Activated CD8-positive, alpha-beta T cell treated with anti-CD3 and anti-CD28 coated beads, Interleukin-2, amount 10 ng/mL, durations not matched to agents 7 days and 5 days (primary cell): ENCODE results near the gene SLIT1. TPM values are rescaled to one million over a fixed set of nuclear protein-coding genes. Genes with fewer than 3 reads are reported as not detected.

Experiments
- ATAC-seq: fragments of 150-1000 bp; cut with Tn5 transposase; one replicate; pipeline ENCODE4 v1.10.0; 2021; ENCODE audit warnings: moderate library complexity
- CTCF ChIA-PET: fragments of 350-600 bp; sonication (Branson Sonifier 250); formaldehyde crosslinking; loops from one replicate; lab custom pipeline; 2021; ENCODE audit warnings: antibody characterized with exemption; lab: Charles Lee
- POLR2A ChIA-PET: fragments of 350-600 bp; sonication (Branson Sonifier 250); formaldehyde crosslinking; loops from one replicate; lab custom pipeline; 2021; ENCODE audit warnings: antibody characterized with exemption; lab: Charles Lee
- DNase-seq: peaks from one replicate; pipeline ENCODE4 v3.0.0-alpha.2; 2020
- H3K27ac Mint-ChIP-seq: one replicate; pipeline ENCODE4 v1.8.0; 2021; ENCODE audit warnings: mild to moderate bottlenecking, mixed read lengths
- H3K27me3 Mint-ChIP-seq: one replicate; pipeline ENCODE4 v1.8.0; 2021; ENCODE audit warnings: low read depth, mixed read lengths
- H3K36me3 Mint-ChIP-seq: one replicate; pipeline ENCODE4 v1.8.0; 2021; ENCODE audit warnings: low read depth, mixed read lengths
- H3K4me1 Mint-ChIP-seq: one replicate; pipeline ENCODE4 v1.8.0; 2021; ENCODE audit warnings: low read depth, mixed read lengths
- H3K4me3 Mint-ChIP-seq: one replicate; pipeline ENCODE4 v1.8.0; 2021; ENCODE audit warnings: mild to moderate bottlenecking, mixed read lengths
- H3K9me3 Mint-ChIP-seq: one replicate; pipeline ENCODE4 v1.8.0; 2022; ENCODE audit warnings: mixed read lengths; ENCODE audit not compliant: insufficient read depth
- total RNA-seq, 2 experiments: library from RNA; stranded (reverse); gene quantifications; one replicate each; pipeline ENCODE4 v1.2.3, GENCODE V29; 2021

The SLIT1 gene
- total RNA-seq, 2 experiments from 2014 or later = 0.70 to 0.71 TPM

DNA sequence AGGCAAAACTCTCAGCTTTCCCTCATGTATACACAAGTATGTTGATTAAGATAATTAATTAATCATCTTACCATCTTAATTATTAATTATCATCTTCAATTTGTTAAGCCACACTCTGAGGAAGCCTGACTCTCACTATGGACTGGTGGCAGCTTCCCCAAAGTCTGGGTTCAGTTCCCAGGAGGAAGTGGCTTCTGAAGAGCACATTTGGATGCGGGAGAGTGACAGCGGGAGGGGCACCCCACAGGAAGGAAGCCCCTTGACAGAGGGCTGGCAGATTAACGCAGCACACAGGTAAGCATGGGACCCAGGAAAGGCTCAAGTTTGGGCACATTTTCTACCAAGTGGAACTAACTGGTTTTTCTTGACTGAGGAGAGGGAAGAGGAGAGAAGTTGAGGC, 13.4 kb upstream of the SLIT1 start:
- Mint-ChIP-seq H3K4me1 (peaks cover 25% of the 10 kb centered on the region), H3K27ac (no peak overlapping the region), H3K27me3 (peaks cover 27% of the 10 kb centered on the region), H3K9me3 (no peaks in the 10 kb centered on the region), H3K36me3 (no peaks in the 10 kb centered on the region), H3K4me3 (no peak overlapping the region)
- POLR2A ChIA-PET = no interaction called here
- CTCF ChIA-PET = interaction anchor here (1.1 to 22.1 kb wide), 5 partner anchors 9 to 124 kb away, joined by 3 to 442 read pairs (median 8); no protein-coding TSS in a partner anchor
- ATAC-seq (no peak), DNase-seq (no peak)

DNA sequence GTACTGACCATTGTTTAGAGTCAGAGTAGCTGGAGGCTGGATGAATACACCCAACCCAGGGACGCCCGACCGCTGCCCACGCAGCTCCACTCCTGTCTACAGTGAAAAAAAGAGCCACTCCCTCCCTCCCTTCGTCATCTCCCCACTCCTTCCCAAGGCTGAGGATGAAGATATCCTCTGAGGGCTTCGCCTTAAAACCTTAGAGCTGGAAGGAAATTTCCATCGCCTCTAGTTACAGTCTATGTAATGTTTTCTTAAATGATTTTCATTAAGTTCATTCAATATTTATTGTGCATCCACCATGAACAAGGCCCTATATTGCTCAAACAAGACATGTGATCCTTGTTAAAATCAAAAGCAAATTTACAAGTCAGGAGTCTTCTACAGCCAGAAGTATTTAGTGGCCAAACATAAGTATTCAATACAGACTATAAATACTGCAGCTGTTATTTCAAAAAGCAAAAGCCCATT, 11.3 kb upstream of the SLIT1 start:
- peak overlapping the region; percentile 19 for H3K4me3 Mint-ChIP-seq
- ATAC-seq (no peak), DNase-seq (no peak)
- ChIA-PET CTCF (interaction anchor here (0.5 to 22.1 kb wide), 20 partner anchors 9 to 208 kb away, joined by 3 to 442 read pairs (median 6); no protein-coding TSS in a partner anchor), POLR2A (no interaction called here)
- no peak overlapping the region for H3K27ac Mint-ChIP-seq
- H3K27me3 Mint-ChIP-seq = peaks cover 39% of the 10 kb centered on the region
- no peaks in the 10 kb centered on the region for H3K36me3 Mint-ChIP-seq
- H3K4me1 Mint-ChIP-seq = peaks cover 25% of the 10 kb centered on the region
- H3K9me3 Mint-ChIP-seq = no peaks in the 10 kb centered on the region

DNA sequence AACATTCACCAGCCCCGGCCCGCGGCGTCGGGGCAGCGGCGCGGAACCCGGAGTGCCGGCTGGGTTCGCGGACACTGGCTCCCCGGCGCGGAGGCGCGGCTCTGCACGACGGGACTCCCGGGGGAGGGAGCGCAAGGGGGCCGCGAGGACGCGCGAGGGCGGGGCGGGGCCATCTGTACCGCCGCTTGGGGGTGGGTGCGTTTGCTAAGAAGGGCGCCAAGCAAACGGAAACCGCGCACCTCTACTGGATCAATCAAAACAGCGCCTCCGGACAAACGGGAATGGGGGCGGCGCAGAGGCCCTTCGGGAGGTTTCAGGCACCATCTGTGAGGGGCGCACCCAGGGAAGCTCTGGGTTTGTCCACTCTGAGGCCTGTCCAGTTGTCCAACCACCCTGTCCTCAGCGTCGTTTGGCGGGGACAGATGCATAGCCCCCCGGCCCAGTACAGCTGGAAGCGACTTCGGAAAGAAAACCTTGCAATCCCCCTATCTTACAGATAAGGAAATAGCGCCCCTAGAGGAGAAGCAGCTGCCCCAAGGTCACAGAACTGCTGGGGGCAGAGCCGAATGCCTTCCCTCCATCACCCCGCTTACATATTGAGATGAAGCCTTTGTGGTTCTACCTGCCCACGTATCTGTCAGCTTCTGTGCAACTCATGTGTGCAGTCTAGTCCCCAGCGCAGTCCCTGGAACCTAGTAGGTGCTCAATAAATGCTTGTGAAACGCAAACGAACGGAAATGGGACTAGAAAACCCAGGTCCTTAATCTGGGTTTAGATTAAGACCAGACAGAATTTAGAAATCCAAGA, 10.7 kb upstream of the SLIT1 start:
- peaks cover 40% of the 10 kb centered on the region for H3K27me3 Mint-ChIP-seq
- H3K27ac Mint-ChIP-seq = no peak overlapping the region
- peaks cover 25% of the 10 kb centered on the region for H3K4me1 Mint-ChIP-seq
- ChIA-PET POLR2A (no interaction called here), CTCF (interaction anchor here (0.5 to 22.1 kb wide), 21 partner anchors 8 to 209 kb away, joined by 3 to 442 read pairs (median 5); no protein-coding TSS in a partner anchor)
- H3K9me3 Mint-ChIP-seq = no peaks in the 10 kb centered on the region
- peak; percentile 90 for ATAC-seq
- H3K36me3 Mint-ChIP-seq = no peaks in the 10 kb centered on the region
- peak; percentile 77 for DNase-seq
- H3K4me3 Mint-ChIP-seq = peak overlapping the region; percentile 72

DNA sequence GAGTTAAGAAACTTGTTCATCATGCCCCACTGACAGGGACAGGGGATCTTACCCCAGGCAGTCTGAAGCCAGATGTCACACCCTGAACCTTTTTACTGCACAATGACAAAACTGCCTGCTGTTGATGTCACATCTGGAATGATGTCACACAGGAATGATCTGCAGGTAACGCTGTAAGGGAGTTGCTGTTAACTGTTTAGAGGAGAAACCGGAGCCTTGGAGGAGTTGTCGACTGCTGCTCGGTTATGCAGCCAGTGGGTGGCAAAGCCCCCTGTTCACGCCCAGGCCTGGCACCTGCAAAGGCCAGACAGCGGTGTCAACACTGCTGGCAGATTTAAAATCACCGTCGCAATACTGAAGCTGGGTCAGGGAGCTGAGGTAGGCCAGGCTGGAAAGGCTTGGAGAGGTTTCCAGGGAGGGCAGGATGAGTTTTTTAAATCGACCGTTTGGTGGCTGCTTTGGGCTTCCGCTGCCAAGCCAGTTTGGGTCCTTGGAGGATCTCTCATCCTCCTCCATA, 10.0 kb upstream of the SLIT1 start:
- H3K4me3 Mint-ChIP-seq = peak overlapping the region; percentile 72
- ATAC-seq (no peak), DNase-seq (no peak)
- no peak overlapping the region for H3K27ac Mint-ChIP-seq
- ChIA-PET CTCF (interaction anchor here (0.7 to 22.1 kb wide), 13 partner anchors 12 to 209 kb away, joined by 3 to 442 read pairs (median 4); no protein-coding TSS in a partner anchor), POLR2A (no interaction called here)
- no peaks in the 10 kb centered on the region for H3K36me3 Mint-ChIP-seq
- peaks cover 22% of the 10 kb centered on the region for H3K4me1 Mint-ChIP-seq
- H3K9me3 Mint-ChIP-seq = no peaks in the 10 kb centered on the region
- peaks cover 38% of the 10 kb centered on the region for H3K27me3 Mint-ChIP-seq

DNA sequence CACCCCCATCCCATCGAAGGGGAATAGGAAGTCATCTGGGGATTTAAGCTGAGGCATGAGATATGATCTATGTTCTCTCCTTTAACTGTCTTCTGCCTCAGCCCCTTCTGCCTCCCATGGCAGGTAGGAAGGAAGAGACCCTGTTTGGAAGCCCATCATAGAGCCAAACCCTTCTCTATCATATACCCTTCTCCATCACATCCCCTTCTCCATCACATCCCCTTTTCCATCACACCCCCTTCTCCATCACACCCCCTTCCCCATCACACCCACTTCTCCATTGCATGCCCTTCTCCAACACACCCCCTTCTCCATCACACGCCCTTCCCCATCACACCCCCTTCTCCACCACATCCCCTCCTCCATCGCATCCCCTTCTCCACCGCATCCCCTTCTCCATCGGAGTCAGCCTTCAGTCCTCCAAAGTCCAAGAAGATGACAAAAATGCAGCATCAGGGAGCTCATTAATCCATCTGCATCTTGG, 7.2 kb upstream of the SLIT1 start:
- Mint-ChIP-seq H3K27me3 (peaks cover 46% of the 10 kb centered on the region), H3K4me3 (no peak overlapping the region), H3K4me1 (peaks cover 14% of the 10 kb centered on the region), H3K27ac (no peak overlapping the region), H3K36me3 (no peaks in the 10 kb centered on the region), H3K9me3 (no peaks in the 10 kb centered on the region)
- POLR2A ChIA-PET = no interaction called here
- ATAC-seq = no peak
- CTCF ChIA-PET = interaction anchor here (12.1 to 22.1 kb wide), 2 partner anchors 15 to 118 kb away, joined by 145 to 442 read pairs; no protein-coding TSS in a partner anchor
- no peak for DNase-seq

DNA sequence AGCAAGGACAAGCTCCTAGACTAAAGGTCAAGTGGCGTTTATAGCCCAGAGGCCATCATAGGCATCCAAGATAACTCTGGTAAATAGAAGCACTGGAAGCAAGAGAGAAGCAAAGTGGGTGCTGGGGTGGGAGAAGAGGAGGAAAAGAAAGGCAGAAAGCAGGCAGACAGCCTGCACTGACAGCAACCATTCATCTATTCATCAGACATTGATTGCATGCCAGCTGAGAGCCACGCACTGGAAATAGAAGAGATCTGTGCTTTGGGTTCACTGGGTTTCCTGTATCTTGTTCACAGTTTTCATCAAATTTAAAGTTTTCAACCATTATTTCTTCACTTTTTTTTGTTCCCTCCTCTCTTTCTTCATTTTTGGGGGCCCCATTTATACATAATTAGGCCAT, 4.7 kb upstream of the SLIT1 start:
- Mint-ChIP-seq H3K27me3 (peaks cover 58% of the 10 kb centered on the region), H3K36me3 (no peaks in the 10 kb centered on the region), H3K9me3 (no peaks in the 10 kb centered on the region), H3K4me1 (peaks cover 2% of the 10 kb centered on the region), H3K27ac (no peak overlapping the region), H3K4me3 (no peak overlapping the region)
- no peak for ATAC-seq
- POLR2A ChIA-PET = no interaction called here
- CTCF ChIA-PET = interaction anchor here (2.0 to 12.1 kb wide), 2 partner anchors 18 to 118 kb away, joined by 5 to 145 read pairs; no protein-coding TSS in a partner anchor
- no peak for DNase-seq

DNA sequence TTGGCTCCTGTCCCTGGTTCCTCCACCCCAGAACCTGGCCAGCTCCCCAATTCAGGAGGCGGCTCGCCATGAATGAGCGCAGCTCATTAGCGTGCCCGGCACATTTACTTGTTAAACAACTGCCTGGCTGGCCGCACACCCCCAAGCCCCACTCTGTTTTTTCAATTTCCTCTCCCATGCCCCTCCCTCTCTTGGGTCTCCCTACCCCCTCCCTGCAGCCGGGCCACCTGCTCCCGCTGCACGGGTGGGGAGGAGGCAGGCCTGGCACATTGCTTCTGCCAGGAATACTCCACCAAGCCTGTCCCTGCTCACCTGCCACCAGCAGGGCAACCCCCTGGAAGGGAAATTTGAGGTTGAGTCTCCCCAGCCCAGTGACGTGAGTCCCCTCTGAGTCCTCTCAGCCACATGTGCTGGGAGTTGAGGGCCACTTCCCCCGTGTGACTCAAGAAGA, 2.5 kb upstream of the SLIT1 start:
- DNase-seq = no peak
- Mint-ChIP-seq H3K4me1 (peaks cover 6% of the 10 kb centered on the region), H3K27me3 (peaks cover 67% of the 10 kb centered on the region), H3K36me3 (no peaks in the 10 kb centered on the region), H3K4me3 (no peak overlapping the region), H3K27ac (no peak overlapping the region), H3K9me3 (no peaks in the 10 kb centered on the region)
- no peak for ATAC-seq
- CTCF ChIA-PET = interaction anchor here (0.9 kb wide), 1 partner anchor 9 kb away, joined by 5 read pairs; no protein-coding TSS in a partner anchor
- POLR2A ChIA-PET = no interaction called here

DNA sequence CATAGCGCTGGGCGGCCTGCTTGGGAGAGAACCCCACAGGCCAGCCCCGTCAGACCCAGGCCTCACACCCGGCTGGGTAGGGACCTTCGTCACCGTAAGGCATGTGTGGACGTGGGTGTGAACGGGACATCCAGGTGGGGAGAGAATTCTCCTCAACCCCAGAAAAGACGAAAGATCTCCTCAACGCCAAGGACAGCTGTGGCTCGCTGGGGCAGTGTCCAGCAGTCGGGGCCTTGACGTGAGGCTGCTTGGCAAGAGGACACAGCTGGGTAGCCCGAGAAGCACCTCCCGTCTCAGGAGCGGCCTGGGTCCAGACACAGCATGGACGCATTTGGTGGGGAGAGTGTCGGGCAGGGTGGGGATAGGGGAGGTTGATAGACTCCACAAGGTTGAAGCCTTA, 1.2 kb upstream of the SLIT1 start:
- no peak overlapping the region for H3K27ac Mint-ChIP-seq
- H3K4me1 Mint-ChIP-seq = peaks cover 6% of the 10 kb centered on the region
- peaks cover 67% of the 10 kb centered on the region for H3K27me3 Mint-ChIP-seq
- H3K36me3 Mint-ChIP-seq = no peaks in the 10 kb centered on the region
- H3K4me3 Mint-ChIP-seq = no peak overlapping the region
- no peak for ATAC-seq
- no peaks in the 10 kb centered on the region for H3K9me3 Mint-ChIP-seq
- POLR2A ChIA-PET = no interaction called here
- CTCF ChIA-PET = interaction anchor here (0.7 kb wide), 1 partner anchor 114 kb away, joined by 3 read pairs; no protein-coding TSS in a partner anchor
- DNase-seq = no peak

DNA sequence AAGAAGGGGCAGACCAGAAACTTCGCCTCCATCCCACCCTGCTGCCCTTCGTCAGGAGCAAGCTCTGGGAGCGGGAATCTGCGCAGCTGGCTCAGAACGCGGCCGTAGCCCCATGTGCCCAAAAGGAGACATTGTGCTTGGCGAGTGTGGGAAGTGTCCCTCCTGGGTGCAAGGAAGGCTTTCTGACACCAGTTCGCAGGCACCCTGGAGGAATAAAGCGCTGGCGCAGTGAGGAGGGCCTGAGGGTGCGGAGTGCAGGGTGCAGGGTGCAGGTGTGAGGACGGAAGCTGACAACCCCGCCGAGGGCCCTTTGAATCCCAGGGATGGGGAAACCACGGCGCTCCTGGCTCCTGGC, 811 bp downstream of the SLIT1 start:
- POLR2A ChIA-PET = no interaction called here
- H3K27ac Mint-ChIP-seq = no peak overlapping the region
- H3K9me3 Mint-ChIP-seq = no peaks in the 10 kb centered on the region
- H3K4me1 Mint-ChIP-seq = peaks cover 6% of the 10 kb centered on the region
- no peak for ATAC-seq
- H3K4me3 Mint-ChIP-seq = no peak overlapping the region
- no peaks in the 10 kb centered on the region for H3K36me3 Mint-ChIP-seq
- H3K27me3 Mint-ChIP-seq = peaks cover 69% of the 10 kb centered on the region
- no peak for DNase-seq
- CTCF ChIA-PET = no interaction called here

DNA sequence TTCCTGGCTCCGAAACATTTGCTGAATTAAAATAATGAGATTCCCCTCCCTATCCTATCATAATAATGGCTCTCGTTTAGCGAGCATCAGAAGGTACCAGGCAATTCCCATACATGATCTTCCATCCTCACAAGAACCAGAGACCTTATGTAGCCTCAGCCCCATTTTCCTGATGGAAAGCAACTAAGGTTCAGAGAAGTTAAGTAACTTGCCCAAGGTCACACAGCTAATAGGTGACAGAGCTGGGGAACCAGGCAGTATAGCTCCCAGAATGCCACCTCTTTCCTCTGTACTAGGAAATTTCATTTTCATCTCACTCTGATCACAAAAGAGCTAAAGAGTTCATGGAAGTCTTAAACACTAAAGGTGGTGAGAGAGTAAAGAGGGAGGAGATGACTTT, 2.4 kb downstream of the SLIT1 start:
- H3K9me3 Mint-ChIP-seq = no peaks in the 10 kb centered on the region
- H3K27ac Mint-ChIP-seq = no peak overlapping the region
- ATAC-seq (no peak), DNase-seq (no peak)
- H3K27me3 Mint-ChIP-seq = peaks cover 65% of the 10 kb centered on the region
- ChIA-PET POLR2A (interaction anchor here (0.8 kb wide), 1 partner anchor 8 kb away, joined by 3 read pairs; no protein-coding TSS in a partner anchor), CTCF (interaction anchor here (1.2 kb wide), 2 partner anchors 13 to 27 kb away, joined by 4 read pairs; no protein-coding TSS in a partner anchor)
- H3K4me3 Mint-ChIP-seq = no peak overlapping the region
- H3K4me1 Mint-ChIP-seq = peaks cover 6% of the 10 kb centered on the region
- no peaks in the 10 kb centered on the region for H3K36me3 Mint-ChIP-seq

DNA sequence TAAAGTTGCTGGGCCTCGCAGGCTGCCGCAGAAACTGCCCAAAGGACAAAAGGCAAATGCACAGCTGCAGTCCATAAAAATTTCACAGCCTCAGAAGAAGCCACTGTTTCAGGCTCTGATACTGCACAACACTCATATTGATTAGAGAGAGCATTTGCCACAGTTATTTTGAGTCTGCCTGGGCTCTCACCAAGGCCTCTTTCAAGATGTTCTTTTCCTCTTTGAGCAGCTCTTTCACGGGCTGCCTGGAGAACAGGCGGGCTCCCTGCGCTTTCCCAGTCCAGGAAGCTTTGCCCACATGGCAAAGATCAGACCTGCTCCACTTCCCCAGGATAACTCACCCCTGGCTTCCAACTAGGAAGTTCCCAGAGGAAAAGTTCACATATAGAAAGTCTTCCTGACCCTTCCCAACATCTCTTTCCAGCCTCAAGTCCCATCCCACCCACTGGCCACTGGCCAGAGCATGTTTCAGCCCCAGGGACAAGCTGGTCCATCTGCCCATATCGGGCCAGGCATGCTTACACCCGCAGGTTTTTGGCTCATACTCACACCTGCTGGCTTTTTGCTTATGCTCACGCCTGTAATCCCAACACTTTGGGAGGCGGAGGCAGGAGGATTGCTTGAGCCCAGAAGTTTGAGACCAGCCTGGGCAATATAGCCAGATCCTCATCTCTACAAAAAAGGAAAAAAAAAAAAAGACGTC, 3.3 kb downstream of the SLIT1 start:
- POLR2A ChIA-PET = interaction anchor here (0.8 kb wide), 1 partner anchor 9 kb away, joined by 3 read pairs; no protein-coding TSS in a partner anchor

More for the DNA sequence above, 3.3 kb downstream of the SLIT1 start:
- H3K27me3 Mint-ChIP-seq = peaks cover 61% of the 10 kb centered on the region
- DNase-seq = no peak
- H3K36me3 Mint-ChIP-seq = no peaks in the 10 kb centered on the region
- peaks cover 6% of the 10 kb centered on the region for H3K4me1 Mint-ChIP-seq
- no peak for ATAC-seq
- H3K4me3 Mint-ChIP-seq = no peak overlapping the region
- no peak overlapping the region for H3K27ac Mint-ChIP-seq
- CTCF ChIA-PET = interaction anchor here (2.9 kb wide), 1 partner anchor 14 kb away, joined by 11 read pairs; no protein-coding TSS in a partner anchor
- H3K9me3 Mint-ChIP-seq = no peaks in the 10 kb centered on the region
